Neutrophil (primary cell): Measurements from ENCODE around the gene KCNG4.

ENCODE experiments used
- H3K27ac ChIP-seq: fragments of 200-600 bp; sonication (generic); 2 replicates; pipeline ENCODE4 v1.5.1; 2016; ENCODE audit warnings: mild to moderate bottlenecking, moderate library complexity
- H3K27me3 ChIP-seq: fragments of 200-600 bp; sonication (generic); 2 replicates; pipeline ENCODE4 v1.6.0; 2016; ENCODE audit warnings: mild to moderate bottlenecking
- H3K36me3 ChIP-seq: fragments of 200-600 bp; sonication (generic); 2 replicates; pipeline ENCODE4 v1.5.1; 2017
- H3K4me1 ChIP-seq, 2 experiments: fragments of 200-600 bp in 1 of 2; sonication (generic) in 1 of 2; 1 replicate in 1 of 2; 2 replicates in 1 of 2; pipeline versions ENCODE4 v1.5.1 to v1.6.1; 2013 to 2016; ENCODE audit warnings: low read depth in 1 of 2, low read length in 1 of 2, mild to moderate bottlenecking in 1 of 2, moderate library complexity in 1 of 2; ENCODE audit not compliant: control insufficient read depth in 1 of 2, insufficient read depth in 1 of 2
- H3K4me3 ChIP-seq, 2 experiments: fragments of 200-600 bp in 1 of 2; sonication (generic) in 1 of 2; 1 replicate in 1 of 2; 2 replicates in 1 of 2; pipeline ENCODE4 v1.5.1; 2013 to 2016; ENCODE audit warnings: low read depth in 1 of 2, low read length in 1 of 2, mild to moderate bottlenecking in 1 of 2, moderate library complexity in 1 of 2
- H3K9me3 ChIP-seq: fragments of 200-600 bp; sonication (generic); 2 replicates; pipeline ENCODE4 v1.5.1; 2016
- TF ChIP-seq, protein P1 (sequence below): fragments of 200-600 bp; sonication (generic); IDR thresholded peaks from 2 replicates; pipeline ENCODE4 v1.5.1; 2016; ENCODE audit warnings: antibody characterized with exemption

The KCNG4 gene

GRCh38 chr16:84282533-84282932, 42.7 kb upstream of the KCNG4 start:
- Histone ChIP-seq H3K36me3 (no peaks in the 10 kb centered on the region), H3K4me1 (peaks cover 0 to 2% of the 10 kb centered on the region in 2 experiments), H3K27ac (no peak overlapping the region), H3K4me3 (no peak overlapping the region), H3K27me3 (no peaks in the 10 kb centered on the region), H3K9me3 (no peaks in the 10 kb centered on the region)
- TF ChIP-seq, protein P1, sequence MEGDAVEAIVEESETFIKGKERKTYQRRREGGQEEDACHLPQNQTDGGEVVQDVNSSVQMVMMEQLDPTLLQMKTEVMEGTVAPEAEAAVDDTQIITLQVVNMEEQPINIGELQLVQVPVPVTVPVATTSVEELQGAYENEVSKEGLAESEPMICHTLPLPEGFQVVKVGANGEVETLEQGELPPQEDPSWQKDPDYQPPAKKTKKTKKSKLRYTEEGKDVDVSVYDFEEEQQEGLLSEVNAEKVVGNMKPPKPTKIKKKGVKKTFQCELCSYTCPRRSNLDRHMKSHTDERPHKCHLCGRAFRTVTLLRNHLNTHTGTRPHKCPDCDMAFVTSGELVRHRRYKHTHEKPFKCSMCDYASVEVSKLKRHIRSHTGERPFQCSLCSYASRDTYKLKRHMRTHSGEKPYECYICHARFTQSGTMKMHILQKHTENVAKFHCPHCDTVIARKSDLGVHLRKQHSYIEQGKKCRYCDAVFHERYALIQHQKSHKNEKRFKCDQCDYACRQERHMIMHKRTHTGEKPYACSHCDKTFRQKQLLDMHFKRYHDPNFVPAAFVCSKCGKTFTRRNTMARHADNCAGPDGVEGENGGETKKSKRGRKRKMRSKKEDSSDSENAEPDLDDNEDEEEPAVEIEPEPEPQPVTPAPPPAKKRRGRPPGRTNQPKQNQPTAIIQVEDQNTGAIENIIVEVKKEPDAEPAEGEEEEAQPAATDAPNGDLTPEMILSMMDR: no peak

GRCh38 chr16:84281074-84281473, 41.3 kb upstream of the KCNG4 start:
- H3K27ac ChIP-seq: no peak overlapping the region
- peaks cover 0 to 2% of the 10 kb centered on the region in 2 experiments for H3K4me1 ChIP-seq
- no peaks in the 10 kb centered on the region for H3K9me3 ChIP-seq
- no peaks in the 10 kb centered on the region for H3K36me3 ChIP-seq
- H3K4me3 ChIP-seq: no peak overlapping the region
- TF ChIP-seq, protein P1: no peak
- H3K27me3 ChIP-seq: no peaks in the 10 kb centered on the region

DNA sequence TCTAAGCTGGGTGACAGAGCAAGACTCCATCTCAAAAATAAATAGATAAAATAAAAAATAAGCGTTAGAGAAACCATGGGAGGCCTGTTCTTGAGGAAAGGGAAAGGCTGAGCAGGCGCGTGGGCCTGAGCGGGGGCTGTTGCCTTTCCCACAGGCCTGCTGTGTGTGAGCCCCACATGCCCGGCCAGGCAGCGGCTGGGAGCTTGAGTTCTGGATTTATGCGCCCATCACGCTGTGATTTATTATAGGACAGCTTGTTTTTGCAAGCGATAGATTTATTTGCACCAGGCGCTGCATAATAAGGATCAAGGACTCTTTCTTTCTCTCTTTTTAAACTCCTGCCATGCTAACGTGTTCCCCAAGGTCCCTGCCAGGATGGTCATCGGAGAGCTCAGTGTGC, 40.1 kb upstream of the KCNG4 start:
- Histone ChIP-seq H3K4me3 (no peak overlapping the region), H3K27me3 (no peaks in the 10 kb centered on the region), H3K9me3 (no peaks in the 10 kb centered on the region), H3K4me1 (peaks cover 0 to 2% of the 10 kb centered on the region in 2 experiments), H3K36me3 (no peaks in the 10 kb centered on the region), H3K27ac (no peak overlapping the region)
- TF ChIP-seq, protein P1: no peak

- Histone ChIP-seq H3K27ac (no peak overlapping the region), H3K9me3 (no peaks in the 10 kb centered on the region), H3K27me3 (peaks cover 6% of the 10 kb centered on the region), H3K36me3 (no peaks in the 10 kb centered on the region), H3K4me1 (no peaks in the 10 kb centered on the region), H3K4me3 (no peak overlapping the region)
- TF ChIP-seq, protein P1: no peak
These were observed 39.2 kb upstream of the KCNG4 start for GRCh38 chr16:84278968-84279367.

GRCh38 chr16:84278333-84278732, 38.5 kb upstream of the KCNG4 start:
- no peaks in the 10 kb centered on the region for H3K4me1 ChIP-seq
- H3K27ac ChIP-seq: no peak overlapping the region
- H3K9me3 ChIP-seq: no peaks in the 10 kb centered on the region
- H3K27me3 ChIP-seq: peaks cover 9% of the 10 kb centered on the region
- TF ChIP-seq, protein P1: no peak
- no peaks in the 10 kb centered on the region for H3K36me3 ChIP-seq
- H3K4me3 ChIP-seq: no peak overlapping the region
